HG02840 (cell line): Measurements from ENCODE around the gene LPP.

Experiments used
- ATAC-seq: cut with Tn5 transposase; IDR thresholded peaks from one replicate; pipeline ENCODE4 v1.9.1; 2021; ENCODE audit warnings: mild to moderate bottlenecking, moderate library complexity, moderate number of reproducible peaks; ENCODE audit not compliant: unreplicated experiment, low FRiP score

Gene LPP

GRCh38 chr3:188939814-188940572 lies 786.0 kb downstream of the LPP start:
- no peak for ATAC-seq
